Stimulated activated naive CD8-positive, alpha-beta T cell treated with anti-CD3 and anti-CD28 coated beads, Interleukin-15, Interleukin-2, amounts not matched to agents 100 U/mL and 50 U/mL, for 24 hours (primary cell): Measurements from ENCODE around the gene WT1.

Experiments used
- ATAC-seq: fragments of 150-1000 bp; cut with Tn5 transposase; one replicate; pipeline ENCODE4 v1.10.0; 2021
- DNase-seq: peaks from one replicate; pipeline ENCODE4 v3.0.0; 2021

WT1 gene

DNA sequence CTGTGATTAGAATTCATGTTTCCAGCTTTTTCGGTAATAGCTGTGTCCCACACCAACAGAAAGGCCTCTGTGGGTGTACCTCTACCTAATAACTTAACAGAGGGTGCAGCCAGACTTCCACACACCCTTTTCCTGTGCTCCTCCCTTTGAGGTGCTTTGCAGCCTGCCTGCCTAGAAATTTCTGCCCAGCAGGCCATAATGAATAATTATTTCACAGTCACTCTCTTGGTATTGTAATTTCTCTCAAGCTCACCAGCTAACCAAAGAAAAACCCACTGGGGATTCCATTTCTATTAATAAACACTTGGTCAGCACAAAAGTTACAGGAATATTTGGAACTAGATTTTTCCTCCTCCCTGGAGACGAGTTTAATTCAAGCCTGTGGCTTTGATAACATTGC, 13.3 kb downstream of the WT1 start:
- no peak for DNase-seq
- ATAC-seq: no peak

DNA sequence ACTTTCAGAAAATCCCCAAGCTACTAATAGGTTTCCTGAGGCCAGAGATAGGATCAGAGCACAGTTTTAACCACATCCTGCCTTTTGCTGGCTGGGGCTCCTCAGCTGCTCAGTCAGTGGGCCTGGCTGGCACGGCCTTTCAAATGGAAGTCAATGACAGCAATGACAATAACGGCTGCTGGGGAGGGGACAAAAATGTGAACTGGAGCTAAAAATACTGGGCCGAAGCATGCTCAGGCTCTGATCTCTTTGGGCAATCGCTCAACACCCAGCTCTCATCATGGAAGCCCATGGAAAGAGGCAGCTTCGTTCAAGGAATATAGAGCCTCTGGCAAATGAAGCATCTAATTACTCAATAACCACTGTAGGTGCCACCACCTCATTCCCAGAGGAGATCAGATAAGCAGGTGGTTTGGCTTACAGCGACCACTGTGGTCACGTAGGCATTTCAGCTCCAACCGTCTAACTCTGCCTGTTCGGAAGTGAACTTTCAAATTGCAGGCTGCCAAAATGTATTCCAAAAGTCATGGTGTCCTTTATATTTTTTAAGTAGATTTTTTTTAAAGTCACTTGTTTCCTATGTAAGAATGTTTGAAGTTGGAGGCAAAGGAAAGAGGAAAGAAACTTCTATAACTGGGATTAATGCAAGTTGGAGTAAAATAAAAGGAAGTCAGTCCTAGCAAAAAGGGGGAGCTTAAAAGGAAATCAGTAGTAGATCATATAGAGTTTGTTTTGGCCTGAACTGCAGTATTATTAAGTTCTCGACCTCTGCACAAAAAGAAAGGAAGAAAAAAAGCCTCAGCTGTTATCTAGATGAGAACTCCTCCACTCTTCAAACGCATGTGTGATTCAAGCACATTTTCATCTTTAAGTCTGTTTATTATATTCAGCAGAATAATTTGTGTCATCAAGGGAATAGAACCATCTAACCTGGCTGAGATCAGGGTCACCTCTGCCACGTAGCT, 14.1 kb downstream of the WT1 start:
- ATAC-seq: peak; percentile 70
- DNase-seq: no peak

DNA sequence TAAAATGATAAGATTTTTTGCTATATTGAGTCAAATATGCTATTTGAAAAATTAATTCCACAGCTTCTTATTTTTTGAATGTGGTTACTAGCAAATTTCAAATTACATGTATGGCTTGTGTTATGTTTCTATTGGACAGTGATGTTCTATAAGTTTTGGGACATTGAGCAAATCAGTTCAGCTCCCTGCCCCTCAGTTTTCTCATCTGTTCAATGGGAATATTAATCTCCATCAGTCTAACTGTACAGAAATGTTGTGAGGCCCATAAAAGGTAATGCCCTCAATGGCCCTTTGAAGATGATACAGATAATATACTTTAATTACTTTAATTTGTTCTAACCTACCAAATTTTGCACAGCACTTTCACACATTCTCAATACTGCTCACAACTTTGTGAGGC, 15.2 kb downstream of the WT1 start:
- ATAC-seq (no peak), DNase-seq (no peak)

DNA sequence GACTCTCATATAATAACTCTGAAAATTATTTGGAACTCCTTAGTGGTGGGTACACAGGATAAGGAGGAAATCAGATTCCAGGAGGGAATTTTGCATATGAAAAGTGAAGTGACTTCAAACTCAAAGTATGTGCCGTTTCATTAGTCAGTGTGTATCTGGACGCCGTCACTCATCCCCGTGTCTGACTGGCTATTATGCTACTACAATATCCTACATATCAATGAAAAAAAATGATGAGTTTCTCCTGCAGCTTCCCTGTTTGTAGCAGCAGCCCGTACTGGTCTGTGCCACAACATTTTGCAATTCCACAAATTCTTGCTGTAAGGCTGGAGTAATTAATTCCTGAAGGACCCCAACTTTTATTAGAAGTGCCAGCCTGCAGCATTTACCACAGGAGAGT, 16.5 kb downstream of the WT1 start:
- ATAC-seq (no peak), DNase-seq (no peak)

DNA sequence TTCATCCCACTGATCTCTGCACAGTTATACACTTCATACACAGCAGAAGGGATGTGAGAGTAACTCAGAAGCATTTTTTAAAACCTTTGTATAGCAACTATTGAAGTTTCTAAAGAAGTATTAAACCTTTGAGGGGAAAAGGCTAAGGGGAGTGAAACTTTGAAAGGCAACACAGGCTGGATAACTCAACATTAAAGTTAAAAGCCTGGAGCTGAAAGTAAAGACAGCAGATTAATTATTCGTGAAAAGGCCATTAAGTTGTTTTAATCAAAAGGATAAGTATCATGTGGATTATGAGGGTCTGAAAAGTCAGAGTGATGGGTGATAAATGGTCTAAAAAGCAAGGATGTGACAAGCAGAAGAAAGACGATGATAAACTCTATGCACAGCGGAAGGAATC, 17.5 kb downstream of the WT1 start:
- DNase-seq (no peak), ATAC-seq (no peak)

DNA sequence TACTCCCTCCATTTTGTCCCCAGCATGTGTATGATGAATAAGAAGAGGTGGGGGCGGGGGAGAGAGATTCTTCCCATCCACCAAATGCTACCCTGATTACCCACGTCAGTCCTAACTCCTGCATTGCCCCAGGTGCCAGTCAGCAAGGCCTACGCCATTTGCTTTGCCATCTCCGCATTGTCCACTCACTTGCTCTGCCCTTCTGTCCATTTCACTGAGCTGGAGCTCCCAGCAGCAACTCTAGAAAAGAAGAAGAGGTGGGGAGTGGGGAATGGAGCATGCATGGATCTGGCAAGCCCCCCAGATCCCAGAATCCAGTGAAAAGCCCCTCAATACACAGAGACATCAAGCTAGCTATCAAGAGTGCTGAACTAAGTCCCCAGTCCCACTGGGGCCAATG, 19.0 kb downstream of the WT1 start:
- DNase-seq: no peak
- ATAC-seq: no peak

DNA sequence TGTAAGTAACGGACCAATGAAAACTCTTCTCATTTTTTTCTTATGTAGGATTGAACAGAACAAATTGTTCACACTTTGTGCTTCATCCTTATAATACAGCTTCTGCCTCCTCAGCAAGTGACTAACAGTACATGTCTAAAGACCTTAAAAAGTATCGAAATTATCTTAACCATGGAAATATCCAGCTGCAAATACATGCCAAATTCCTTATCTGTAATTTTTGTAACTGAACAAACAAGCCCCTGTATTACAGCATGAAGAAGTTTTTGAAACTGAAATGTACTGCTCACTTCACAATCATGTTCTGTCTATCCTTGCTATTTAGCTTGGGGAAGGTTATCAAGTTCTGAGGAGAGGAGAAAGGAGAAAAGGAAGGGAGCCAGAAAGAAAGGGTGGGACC, 20.4 kb downstream of the WT1 start:
- ATAC-seq: no peak
- no peak for DNase-seq

DNA sequence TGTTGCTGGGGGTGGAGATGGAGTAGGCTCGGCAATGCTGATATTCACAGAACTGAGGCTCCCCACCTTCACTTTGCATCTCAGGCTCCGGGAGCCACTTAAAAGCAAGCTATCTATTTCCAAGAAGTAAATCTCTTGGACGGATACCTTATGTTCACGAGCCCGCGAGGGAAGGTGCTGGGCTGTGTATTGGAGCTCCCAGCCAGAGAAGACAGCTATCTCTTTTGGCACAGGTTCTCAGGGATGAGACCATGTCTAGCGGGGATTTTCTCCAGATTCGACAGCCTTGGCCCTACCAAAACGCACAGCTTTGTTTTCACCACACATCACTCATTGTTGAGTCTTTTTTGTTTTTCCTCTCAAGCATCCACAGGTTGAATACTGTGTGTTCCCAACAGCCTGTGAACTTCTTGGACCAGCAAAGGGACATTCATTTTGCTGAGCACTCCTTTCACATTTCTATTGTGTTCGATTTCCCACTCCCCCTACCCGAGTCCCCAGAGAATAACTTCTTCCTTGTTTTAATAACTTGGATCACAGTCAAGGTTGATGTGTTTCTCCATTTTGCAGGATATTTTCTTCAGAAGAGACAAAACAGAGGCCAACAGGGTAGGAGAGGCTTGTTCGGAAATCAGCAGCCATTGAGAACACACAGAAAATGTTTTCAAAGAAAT, 23.3 kb downstream of the WT1 start:
- no peak for DNase-seq
- no peak for ATAC-seq

DNA sequence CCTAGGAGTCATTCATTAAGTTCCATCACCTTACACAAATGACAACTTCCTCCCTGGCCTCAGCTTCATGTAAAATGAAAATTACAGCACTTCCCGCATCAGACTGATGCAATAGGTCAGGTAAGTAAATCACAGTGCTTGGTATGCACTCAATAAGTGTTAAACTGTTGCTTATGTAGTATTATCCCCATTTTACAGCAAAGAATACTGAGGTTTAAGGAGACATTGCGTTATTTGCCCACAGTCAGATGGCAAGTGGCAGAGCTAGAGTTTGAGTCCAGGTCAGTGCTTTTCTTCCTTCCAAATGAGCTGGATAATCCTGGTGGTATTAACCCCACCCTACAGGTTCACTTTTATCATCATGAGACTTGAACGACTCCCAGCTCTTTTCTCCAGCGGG, 29.7 kb downstream of the WT1 start:
- ATAC-seq (no peak), DNase-seq (no peak)

DNA sequence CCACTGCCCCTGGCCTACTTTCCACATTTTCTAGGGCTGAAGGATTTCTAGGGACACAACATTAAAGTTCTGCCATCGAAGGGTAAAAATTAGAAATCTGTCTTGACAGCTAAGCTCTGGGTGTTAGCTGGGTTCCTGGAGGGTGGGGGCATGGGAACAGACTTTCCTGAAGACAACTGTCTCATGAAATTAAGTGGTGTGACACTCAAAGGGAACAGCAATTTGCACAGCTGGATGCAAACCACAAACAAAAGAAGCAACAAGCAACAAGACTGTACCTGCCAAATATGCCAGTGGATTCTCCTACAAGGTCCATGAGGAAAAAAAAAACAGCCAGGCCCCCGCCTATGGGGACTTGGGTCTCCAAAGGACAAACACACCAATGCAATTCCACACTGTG, 32.5 kb downstream of the WT1 start:
- DNase-seq: no peak

DNA sequence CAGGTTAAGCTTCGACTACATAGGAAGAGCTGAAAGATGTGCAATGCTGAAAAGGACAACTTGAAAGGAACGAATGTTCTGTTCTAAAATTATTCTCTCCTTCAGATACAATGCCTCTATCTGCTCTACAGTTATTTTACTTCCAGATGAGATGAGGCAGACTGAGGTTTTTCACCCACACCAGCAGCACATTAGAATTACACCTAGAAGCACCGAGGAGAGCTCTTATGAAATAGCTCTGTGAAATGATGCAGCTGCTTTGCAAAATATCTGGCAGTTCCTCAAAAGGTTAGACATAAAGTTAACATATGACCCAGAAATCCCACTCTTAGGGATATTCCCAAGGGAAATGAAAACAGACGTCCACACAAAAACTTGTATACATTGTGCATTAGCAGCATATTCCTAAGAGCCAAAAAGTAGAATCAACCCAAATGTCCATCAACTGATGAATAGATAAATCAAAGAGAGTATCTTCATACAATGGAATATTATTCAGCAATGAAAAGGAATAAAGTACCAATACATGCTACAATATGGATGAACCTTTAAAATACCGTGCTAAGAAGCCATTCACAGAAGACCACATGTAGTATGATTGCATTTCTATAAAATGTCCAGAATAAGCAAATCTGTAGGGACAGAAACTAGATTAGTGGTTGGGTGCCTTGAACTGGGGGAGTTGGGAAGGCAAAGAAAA, 34.5 kb downstream of the WT1 start:
- DNase-seq: no peak
- ATAC-seq: no peak

More for the DNA sequence above, 32.5 kb downstream of the WT1 start:
- ATAC-seq: no peak

DNA sequence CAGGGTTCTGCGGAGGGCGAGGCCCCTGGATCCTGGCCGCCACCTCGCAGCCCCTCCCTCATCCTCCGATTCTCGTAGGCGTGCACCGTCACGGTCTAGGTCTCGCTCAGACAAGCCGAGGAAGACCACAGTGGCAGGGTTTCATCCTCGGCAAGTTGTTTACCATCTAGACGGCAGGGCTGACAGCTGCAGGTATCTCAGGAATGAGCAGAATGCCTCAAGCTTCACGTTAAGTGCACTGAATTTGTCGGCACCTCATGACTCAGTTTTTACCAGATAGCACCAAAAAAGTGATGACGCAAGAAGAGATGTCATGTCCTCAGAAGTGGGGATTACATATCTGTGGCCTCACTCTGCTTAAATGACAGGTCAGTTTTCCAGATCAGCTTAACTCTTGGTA, 35.1 kb downstream of the WT1 start:
- no peak for DNase-seq
- ATAC-seq: no peak

DNA sequence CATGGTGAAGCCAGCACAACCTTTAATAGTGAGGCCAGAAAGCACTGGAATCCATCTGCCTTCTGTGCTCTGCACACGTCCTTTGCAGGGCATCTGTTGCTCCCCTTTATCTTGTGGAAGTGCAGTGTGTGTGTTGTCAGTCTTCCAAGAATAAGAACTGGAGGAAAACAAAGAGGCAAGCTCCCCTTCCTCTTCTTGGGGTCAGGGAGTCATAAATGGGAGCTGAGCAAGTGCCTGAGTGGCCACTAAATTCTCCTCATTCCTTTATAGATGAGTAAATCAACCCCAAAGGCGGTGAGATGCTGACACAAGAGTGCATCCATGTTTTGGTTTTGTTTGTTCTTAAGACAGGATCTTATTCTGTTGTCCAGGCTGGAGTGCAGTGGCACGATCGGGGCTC, 38.3 kb downstream of the WT1 start:
- ATAC-seq (no peak), DNase-seq (no peak)

DNA sequence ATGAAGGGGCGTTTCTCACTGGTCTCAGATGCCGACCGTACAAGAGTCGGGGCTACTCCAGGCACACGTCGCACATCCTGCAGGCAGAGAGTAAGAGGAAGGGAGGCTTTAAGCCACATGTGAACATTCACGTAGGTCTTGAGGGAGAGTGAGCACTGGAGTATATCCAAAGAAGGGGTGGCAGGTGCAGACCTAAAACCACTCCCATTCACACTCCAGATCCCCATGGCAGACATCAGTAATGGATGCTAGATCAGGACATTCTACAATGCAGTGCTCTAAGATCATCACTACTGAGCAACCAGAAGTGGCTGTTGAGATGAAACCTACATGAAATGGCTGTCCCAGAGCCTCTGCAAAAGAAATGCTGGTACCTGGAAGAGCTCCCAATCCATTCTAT, 39.0 kb downstream of the WT1 start:
- DNase-seq (no peak), ATAC-seq (no peak)

DNA sequence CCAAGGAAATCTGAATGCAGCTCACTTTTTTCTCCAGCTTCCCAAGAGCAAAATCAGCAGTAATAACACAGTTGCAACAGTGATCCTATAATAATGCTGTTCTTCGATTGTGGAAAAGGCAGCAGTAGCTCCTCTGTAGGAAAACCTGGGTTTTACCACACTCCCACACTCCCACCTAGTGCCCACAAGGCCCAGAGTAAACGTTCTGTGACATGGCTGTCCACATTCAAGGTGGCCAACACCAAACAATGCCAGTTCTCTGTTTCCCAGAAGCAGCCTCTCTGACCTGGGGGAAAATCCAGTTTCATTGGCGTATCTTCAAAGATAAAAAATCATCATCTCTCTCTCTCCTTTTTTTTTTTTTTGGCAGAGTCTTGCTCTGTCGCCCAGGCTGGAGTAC, 40.2 kb downstream of the WT1 start:
- no peak for ATAC-seq

DNA sequence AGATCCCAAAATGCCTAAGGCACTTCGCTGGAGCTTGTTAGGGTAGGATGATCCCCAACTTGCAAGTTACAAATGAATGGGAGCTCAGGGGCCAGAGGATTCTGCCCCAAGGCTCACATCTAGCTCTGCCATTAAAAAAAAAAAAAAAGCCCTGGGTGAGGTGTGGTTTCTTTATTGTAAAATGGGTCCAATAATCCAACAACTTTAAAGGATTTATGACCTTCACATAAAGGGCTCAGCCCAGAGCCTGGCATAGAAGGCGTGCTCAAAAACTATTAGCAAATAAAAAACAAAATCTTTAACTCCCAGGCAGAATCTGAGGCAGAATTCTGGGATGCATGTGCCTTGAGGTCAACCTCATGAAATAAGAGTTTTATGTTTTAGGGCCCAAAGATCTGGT, 42.5 kb downstream of the WT1 start:
- ATAC-seq: no peak
- no peak for DNase-seq

More for the DNA sequence above, 40.2 kb downstream of the WT1 start:
- DNase-seq: no peak

DNA sequence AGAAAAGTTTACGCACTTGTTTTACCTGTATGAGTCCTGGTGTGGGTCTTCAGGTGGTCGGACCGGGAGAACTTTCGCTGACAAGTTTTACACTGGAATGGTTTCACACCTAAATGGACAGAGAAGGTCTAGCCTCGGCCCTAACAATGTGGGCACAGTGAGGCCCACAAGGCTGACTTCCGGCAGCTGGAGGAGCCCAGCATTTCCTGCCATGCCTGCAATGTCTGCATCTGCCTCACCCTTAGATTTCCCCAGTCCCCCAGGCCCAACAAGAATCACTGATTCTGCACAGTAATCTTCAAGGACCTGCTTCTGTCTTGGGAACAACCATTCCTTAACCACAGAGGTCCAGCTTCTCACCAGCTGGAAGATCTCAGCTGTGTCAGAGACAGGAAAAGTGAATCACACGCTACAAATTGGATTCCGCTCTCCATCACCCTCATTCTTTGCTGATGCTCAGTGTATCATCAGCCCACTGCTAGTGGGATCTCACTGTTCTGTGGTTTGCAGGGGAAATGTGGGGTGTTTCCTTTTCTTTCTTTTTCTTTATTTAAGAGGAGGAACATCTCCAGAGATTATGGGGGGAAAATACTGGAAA, 43.3 kb downstream of the WT1 start:
- ATAC-seq: no peak
- DNase-seq: no peak

DNA sequence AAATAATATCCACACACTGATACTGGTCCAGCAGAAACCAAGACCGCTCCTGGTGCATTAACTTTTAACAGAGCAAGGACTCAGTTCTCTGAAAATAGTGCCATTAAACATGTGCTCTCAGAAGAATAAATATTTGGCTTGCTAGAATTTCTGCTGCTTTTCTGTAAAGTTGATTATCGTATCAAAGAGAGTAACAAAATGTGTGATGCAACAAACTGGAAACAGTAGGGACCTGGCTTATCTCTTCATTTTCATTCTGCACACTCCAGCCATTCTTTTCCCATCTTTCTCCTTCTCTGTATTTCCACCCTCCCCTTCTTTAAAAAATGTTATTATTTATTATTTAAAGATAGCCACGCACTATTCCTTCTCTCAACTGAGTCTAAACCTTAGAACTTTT, 43.9 kb downstream of the WT1 start:
- ATAC-seq (no peak), DNase-seq (no peak)

DNA sequence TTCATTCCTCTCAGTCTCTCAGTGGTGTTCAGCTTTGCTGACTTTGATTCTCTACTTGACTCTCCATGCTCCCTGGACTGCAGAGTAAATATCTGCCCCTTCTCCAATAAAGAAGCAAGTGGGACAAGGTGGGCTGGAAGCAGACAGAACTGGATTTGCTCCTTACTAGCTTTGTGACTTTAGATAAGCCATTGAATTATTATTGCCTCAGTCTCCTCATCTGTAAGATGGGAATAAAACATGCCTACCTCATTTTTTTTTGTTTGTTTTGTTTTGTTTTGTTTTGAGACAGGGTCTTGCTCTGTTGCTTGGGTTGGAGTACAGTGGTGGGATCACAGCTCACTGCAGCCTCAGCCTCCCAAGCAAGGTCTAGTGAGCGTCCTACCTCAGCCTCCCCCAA, 44.6 kb downstream of the WT1 start:
- ATAC-seq: no peak

DNA sequence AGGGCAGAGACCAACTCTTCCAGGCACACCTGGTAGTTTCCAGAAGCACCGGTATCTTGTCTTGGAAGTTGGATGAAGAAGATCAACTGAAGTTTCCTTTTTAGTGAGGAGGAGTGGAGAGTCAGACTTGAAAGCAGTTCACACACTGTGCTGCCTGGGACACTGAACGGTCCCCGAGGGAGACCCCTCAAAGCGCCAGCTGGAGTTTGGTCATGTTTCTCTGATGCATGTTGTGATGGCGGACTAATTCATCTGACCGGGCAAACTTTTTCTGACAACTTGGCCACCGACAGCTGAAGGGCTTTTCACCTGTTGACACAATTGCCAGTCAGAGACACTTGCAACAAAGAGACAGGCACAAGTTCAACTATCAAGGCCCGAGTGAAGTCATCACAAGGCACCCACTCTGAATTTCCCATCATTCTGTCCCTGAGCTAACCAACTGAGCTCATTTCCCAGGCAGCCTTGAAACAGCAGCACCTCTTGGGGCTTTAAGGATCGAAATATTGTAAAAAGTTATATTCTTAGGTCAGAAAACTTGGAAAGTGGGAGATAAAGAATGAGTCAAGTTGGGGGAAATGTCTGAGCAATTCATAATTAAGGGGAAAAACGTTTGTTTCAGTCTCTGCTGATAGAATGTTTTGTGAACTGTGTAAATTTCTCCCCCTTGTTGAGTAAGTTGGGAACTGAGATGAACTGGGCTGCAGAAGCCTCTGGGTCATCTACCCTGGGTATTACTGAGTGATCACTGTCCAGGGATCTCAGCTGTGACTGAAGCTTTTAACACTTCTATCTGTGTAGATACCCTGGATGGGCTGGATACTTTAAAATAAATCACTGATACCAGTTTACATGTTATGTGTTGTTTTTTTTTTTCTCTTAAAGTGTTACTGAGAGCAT, 46.2 kb downstream of the WT1 start:
- DNase-seq: no peak
- no peak for ATAC-seq

More for the DNA sequence above, 44.6 kb downstream of the WT1 start:
- DNase-seq: no peak

DNA sequence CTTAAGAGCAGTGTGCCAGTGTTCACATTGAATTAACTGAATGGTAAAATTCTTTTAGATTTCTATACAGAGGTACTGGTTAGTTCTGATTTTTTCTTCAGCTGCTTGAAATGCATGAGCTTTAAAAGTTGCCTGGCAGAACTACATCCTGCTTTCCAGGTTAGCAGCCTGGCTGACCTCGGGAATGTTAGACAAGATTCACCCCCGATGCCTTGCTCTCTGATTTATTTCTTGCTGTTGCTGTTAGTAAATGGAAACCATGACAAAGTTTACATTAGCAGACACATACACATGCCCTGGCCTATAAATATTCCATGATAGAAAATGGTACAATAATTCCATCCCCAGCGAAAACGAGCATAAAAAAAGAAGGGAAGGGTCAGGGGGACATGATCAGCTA, 47.0 kb downstream of the WT1 start:
- DNase-seq (no peak), ATAC-seq (no peak)

DNA sequence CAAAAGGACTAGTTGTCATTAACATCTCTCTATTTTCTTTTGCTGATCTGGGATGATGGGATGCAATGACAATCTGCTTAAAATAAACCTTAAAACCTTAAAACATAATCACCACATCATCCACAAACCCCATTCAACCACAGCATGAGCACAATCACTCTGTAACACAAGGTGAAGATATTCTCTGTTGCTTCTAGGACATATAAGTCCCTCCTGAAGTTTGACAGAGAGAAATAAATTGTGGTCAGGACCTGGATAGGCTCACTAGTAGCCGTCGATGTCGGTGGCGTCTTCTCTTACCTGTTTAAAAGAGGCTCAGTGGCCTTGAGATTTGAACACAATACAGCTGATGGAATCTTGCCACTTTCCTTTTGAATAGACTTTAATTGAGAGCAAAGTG, 47.9 kb downstream of the WT1 start:
- no peak for ATAC-seq

More for the DNA sequence above, 47.9 kb downstream of the WT1 start:
- DNase-seq: no peak
